Keratinocyte (primary cell): ENCODE measurements around the gene PDK2. TPM values are rescaled to one million over a fixed set of nuclear protein-coding genes. Genes with fewer than 3 reads are reported as not detected.

Source experiments
- DNase-seq: peaks from one replicate; pipeline ENCODE4 v3.0.0-alpha.2; 2011; ENCODE audit warnings: low read depth, missing footprints, low spot score
- FAIRE-seq: peaks from 2 replicates; lab custom pipeline; 2011; peaks lifted over from hg19 to GRCh38; lab: Jason Lieb, UNC
- H2AFZ ChIP-seq: 2 replicates; pipeline ENCODE4 v1.6.0; 2012; ENCODE audit warnings: low read length, control low read depth, inconsistent platforms; ENCODE audit not compliant: control insufficient read depth
- H3K27ac ChIP-seq: 2 replicates; pipeline ENCODE4 v1.5.1; 2011; ENCODE audit warnings: low read length; ENCODE audit not compliant: control insufficient read depth, insufficient read depth
- H3K27me3 ChIP-seq: 3 replicates; pipeline ENCODE4 v1.6.0; 2011; ENCODE audit warnings: low read length; ENCODE audit not compliant: control insufficient read depth, insufficient read depth; ENCODE audit errors: extremely low read depth
- H3K36me3 ChIP-seq, 2 experiments: 2 replicates in 1 of 2; 3 replicates in 1 of 2; pipeline ENCODE4 v1.5.1; 2011; ENCODE audit warnings: low read length in 2 of 2, mild to moderate bottlenecking in 1 of 2; ENCODE audit not compliant: control insufficient read depth in 2 of 2, insufficient read depth in 2 of 2; ENCODE audit errors: extremely low read depth in 1 of 2
- H3K4me1 ChIP-seq: 3 replicates; pipeline ENCODE4 v1.5.1; 2011; ENCODE audit warnings: low read length; ENCODE audit not compliant: control insufficient read depth, insufficient read depth; ENCODE audit errors: extremely low read depth
- H3K4me2 ChIP-seq: 3 replicates; pipeline ENCODE4 v1.6.0; 2011; ENCODE audit warnings: low read depth, low read length; ENCODE audit not compliant: control insufficient read depth, insufficient read depth; ENCODE audit errors: extremely low read depth
- H3K4me3 ChIP-seq, 3 experiments: fragments of 200-600 bp in 1 of 3; sonication (generic) in 1 of 3; 2 replicates in 2 of 3; 3 replicates in 1 of 3; pipeline ENCODE4 v1.5.1; 2011 to 2016; ENCODE audit warnings: low read length in 3 of 3, mild to moderate bottlenecking in 3 of 3, control low read depth in 2 of 3, inconsistent platforms in 1 of 3, low read depth in 1 of 3, mixed read lengths in 1 of 3, mixed run types in 1 of 3, moderate library complexity in 1 of 3; ENCODE audit not compliant: control insufficient read depth in 2 of 3, insufficient read depth in 2 of 3; ENCODE audit errors: extremely low read depth in 1 of 3
- H3K79me2 ChIP-seq: 2 replicates; pipeline ENCODE4 v1.6.0; 2012; ENCODE audit warnings: low read length; ENCODE audit not compliant: control insufficient read depth, insufficient read depth
- H3K9ac ChIP-seq: 3 replicates; pipeline ENCODE4 v1.6.0; 2011; ENCODE audit warnings: low read length; ENCODE audit not compliant: control insufficient read depth, insufficient read depth; ENCODE audit errors: extremely low read depth
- H3K9me1 ChIP-seq: 3 replicates; pipeline ENCODE4 v1.6.0; 2011; ENCODE audit warnings: low read length; ENCODE audit not compliant: control insufficient read depth, insufficient read depth; ENCODE audit errors: extremely low read depth
- H3K9me3 ChIP-seq: 2 replicates; pipeline ENCODE4 v1.5.1; 2012; ENCODE audit warnings: low read depth, low read length; ENCODE audit not compliant: control insufficient read depth
- H4K20me1 ChIP-seq: 3 replicates; pipeline ENCODE4 v1.6.0; 2011; ENCODE audit warnings: low read length; ENCODE audit not compliant: control insufficient read depth, insufficient read depth; ENCODE audit errors: extremely low read depth
- CTCF ChIP-seq, 3 experiments: IDR thresholded peaks in 1 of 3; conservative IDR thresholded peaks in 1 of 3; optimal IDR thresholded peaks in 1 of 3; 2 replicates in 2 of 3; 3 replicates in 1 of 3; pipeline versions ENCODE3 to v1.5.1; 2011; ENCODE audit warnings: low read length in 3 of 3, mild to moderate bottlenecking in 3 of 3, moderate library complexity in 2 of 3, control low read depth in 1 of 3, inconsistent platforms in 1 of 3; ENCODE audit not compliant: insufficient read depth in 2 of 3; ENCODE audit errors: extremely low read depth in 1 of 3
- EZH2 ChIP-seq: IDR thresholded peaks from one replicate; pipeline ENCODE4 v1.6.1; 2012; ENCODE audit warnings: inconsistent platforms, mild to moderate bottlenecking, low read length, moderate library complexity
- dilution Hi-C: fragments of 300-500 bp; cut with MboI; formaldehyde crosslinking; loops from one replicate; pipeline ENCODE4 v1.7.0; 2020; ENCODE audit warnings: low sequenced_read_pairs; ENCODE audit not compliant: extremely low pct_ligation_motif_present
- polyA plus RNA-seq, 5 experiments: library from polyadenylated mRNA; depleted of rRNA in 3 of 5; stranded (reverse) in 3 of 5; stranded (forward) in 1 of 5; unstranded in 1 of 5; fragments of >200 nt; gene quantifications; 1 replicate in 1 of 5; 2 replicates in 3 of 5; 3 replicates in 1 of 5; pipeline versions ENCODE4 v1.2.1 to v1.2.3, GENCODE V29; 2011 to 2012; ENCODE audit warnings: missing spikeins in 2 of 5, low read depth in 1 of 5, low replicate concordance in 1 of 5

Gene PDK2
- polyA plus RNA-seq, 1 donor (not counting 4 experiments of a cell fraction or from before 2014, with no cell fraction given), result 7.5 TPM

- Histone ChIP-seq H3K4me2 (peak overlapping the region; percentile 35), H3K4me3 (peak overlapping the region in 1 of 3 experiments; percentile 11)
Measured at GRCh38 chr17:50117202-50118051, 22.3 kb downstream of the PDK2 start.

GRCh38 chr17:50118076-50118827, 23.1 kb downstream of the PDK2 start:
- dilution Hi-C loops, result no loop called here
- no peak for TF ChIP-seq EZH2
- no peak for TF ChIP-seq CTCF (optimal IDR thresholded peaks at IDR 0.05 in 1 of 3, IDR thresholded peaks at IDR 0.05 in 1 of 3, conservative IDR thresholded peaks at IDR 0.05 in 1 of 3; ENCODE audit: extremely low read depth in 1 of 3, insufficient read depth in 2 of 3, low read length in 3 of 3)
- Histone ChIP-seq H3K79me2 (no peaks in the 10 kb centered on the region), H3K9ac (no peak overlapping the region), H3K27me3 (peaks cover 26% of the 10 kb centered on the region), H3K36me3 (no peaks in the 10 kb centered on the region), H3K4me3 (no peak overlapping the region), H3K9me3 (no peaks in the 10 kb centered on the region), H3K9me1 (no peaks in the 10 kb centered on the region), H2AFZ (no peak overlapping the region), H4K20me1 (no peaks in the 10 kb centered on the region), H3K27ac (no peak overlapping the region), H3K4me2 (no peak overlapping the region), H3K4me1 (peaks cover 3% of the 10 kb centered on the region)
- FAIRE-seq (no peak), DNase-seq (no peak)

More at GRCh38 chr17:50117202-50118051, 22.3 kb downstream of the PDK2 start:
- Histone ChIP-seq H3K9me1 (no peaks in the 10 kb centered on the region), H4K20me1 (no peaks in the 10 kb centered on the region), H3K9ac (no peak overlapping the region), H3K4me1 (peaks cover 11% of the 10 kb centered on the region), H3K27me3 (peaks cover 26% of the 10 kb centered on the region), H3K36me3 (no peaks in the 10 kb centered on the region), H3K79me2 (no peaks in the 10 kb centered on the region), H3K9me3 (no peaks in the 10 kb centered on the region), H3K27ac (no peak overlapping the region), H2AFZ (no peak overlapping the region)
- DNase-seq (no peak), FAIRE-seq (no peak)
- TF ChIP-seq EZH2 (peak; percentile 47), CTCF (optimal IDR thresholded peaks at IDR 0.05 in 1 of 3, IDR thresholded peaks at IDR 0.05 in 1 of 3, conservative IDR thresholded peaks at IDR 0.05 in 1 of 3; ENCODE audit: extremely low read depth in 1 of 3, insufficient read depth in 2 of 3, low read length in 3 of 3) (peak; percentile 51 to 81 (median 77))
- dilution Hi-C loops, result no loop called here
